Neural progenitor cell (in vitro differentiated cells): ENCODE measurements around the gene ARSA. TPM values are rescaled to one million over a fixed set of nuclear protein-coding genes. Genes with fewer than 3 reads are reported as not detected.
A peak's percentile ranks its signal among the peaks of the same experiment; 100 is the strongest.

ENCODE experiments used
- DNase-seq: peaks from one replicate; pipeline ENCODE4 v3.0.0-alpha.2; 2016; ENCODE audit warnings: low spot score
- H2AFZ ChIP-seq: fragments of 200-600 bp; sonication (generic); replicated peaks from 2 replicates; pipeline ENCODE4 v1.6.1; 2016; ENCODE audit warnings: antibody characterized with exemption
- H3F3A ChIP-seq: fragments of 200-600 bp; sonication (generic); 2 replicates; pipeline ENCODE4 v1.6.1; 2016; ENCODE audit warnings: antibody characterized with exemption, low read depth
- H3K27ac ChIP-seq: fragments of 200-600 bp; sonication (generic); 2 replicates; pipeline ENCODE4 v1.5.1; 2016; ENCODE audit warnings: mild to moderate bottlenecking
- H3K27me3 ChIP-seq: fragments of 200-600 bp; sonication (generic); 2 replicates; pipeline ENCODE4 v1.6.1; 2016; ENCODE audit warnings: mild to moderate bottlenecking, moderate library complexity
- H3K36me3 ChIP-seq: fragments of 200-600 bp; sonication (generic); 2 replicates; pipeline ENCODE4 v1.5.1; 2016
- H3K4me1 ChIP-seq: fragments of 200-600 bp; sonication (generic); 2 replicates; pipeline ENCODE4 v1.6.1; 2016; ENCODE audit warnings: mixed run types
- H3K4me2 ChIP-seq: fragments of 200-600 bp; sonication (generic); 2 replicates; pipeline ENCODE4 v1.6.1; 2016
- H3K4me3 ChIP-seq: fragments of 200-600 bp; sonication (generic); 2 replicates; pipeline ENCODE4 v1.5.1; 2016
- H3K79me2 ChIP-seq: fragments of 200-600 bp; sonication (generic); 2 replicates; pipeline ENCODE4 v1.6.1; 2016; ENCODE audit warnings: low read depth
- H3K9ac ChIP-seq: fragments of 200-600 bp; sonication (generic); 2 replicates; pipeline ENCODE4 v1.6.1; 2016
- H3K9me3 ChIP-seq: fragments of 200-600 bp; sonication (generic); 2 replicates; pipeline ENCODE4 v1.5.1; 2016; ENCODE audit warnings: low read depth
- H4K20me1 ChIP-seq: fragments of 200-600 bp; sonication (generic); 2 replicates; pipeline ENCODE4 v1.6.1; 2016; ENCODE audit warnings: low read depth
- H3K27ac Mint-ChIP-seq: 3 replicates; pipeline ENCODE4 v1.8.0; 2021; ENCODE audit warnings: mixed read lengths
- H3K27me3 Mint-ChIP-seq: 2 replicates; pipeline ENCODE4 v1.8.0; 2022; ENCODE audit warnings: low read depth, mild to moderate bottlenecking, inconsistent platforms, moderate library complexity, mixed read lengths; ENCODE audit not compliant: insufficient read depth
- H3K36me3 Mint-ChIP-seq: 3 replicates; pipeline ENCODE4 v1.8.0; 2021; ENCODE audit warnings: mixed read lengths
- H3K4me1 Mint-ChIP-seq: 3 replicates; pipeline ENCODE4 v1.8.0; 2021; ENCODE audit warnings: mixed read lengths
- H3K4me3 Mint-ChIP-seq: 3 replicates; pipeline ENCODE4 v1.8.0; 2021; ENCODE audit warnings: mild to moderate bottlenecking, moderate library complexity, mixed read lengths
- H3K9me3 Mint-ChIP-seq: 3 replicates; pipeline ENCODE4 v1.8.0; 2020; ENCODE audit warnings: mixed read lengths
- CTCF ChIP-seq: fragments of 200-600 bp; sonication (generic); IDR thresholded peaks from 2 replicates; pipeline ENCODE4 v1.5.1; 2017; ENCODE audit warnings: antibody characterized with exemption, mild to moderate bottlenecking
- EZH2 ChIP-seq: fragments of 200-600 bp; sonication (generic); IDR thresholded peaks from 2 replicates; pipeline ENCODE4 v1.6.1; 2017; ENCODE audit warnings: antibody characterized with exemption, mild to moderate bottlenecking, moderate library complexity
- EZH2phosphoT487 ChIP-seq: fragments of 200-600 bp; sonication (generic); IDR thresholded peaks from 2 replicates; pipeline ENCODE4 v1.6.1; 2017; ENCODE audit warnings: antibody characterized with exemption
- total RNA-seq: library from RNA; depleted of rRNA; stranded (reverse); fragments of >200 nt; gene quantifications from 2 replicates; pipeline ENCODE4 v1.2.3, GENCODE V29; 2015; ENCODE audit warnings: low replicate concordance

ARSA gene
- total RNA-seq: 4.2 and 18.4 TPM in 2 replicates

GRCh38 chr22:50627642-50628542, at the start of gene ARSA:
Gene ARSA (minus strand): TSS chr22:50628152. CDS start chr22:50627779, 373 bp downstream.
- Mint-ChIP-seq H3K9me3 (no peaks in the 10 kb centered on the region), H3K27ac (peak within 1 kb of the TSS; percentile 18), H3K4me3 (peak within 1 kb of the TSS; percentile 90), H3K4me1 (peaks cover 18% of the 10 kb centered on the region), H3K36me3 (no peaks in the 10 kb centered on the region), H3K27me3 (no peaks in the 10 kb centered on the region)
- H3K9ac ChIP-seq: no peak within 1 kb of the TSS
- H2AFZ ChIP-seq: peak within 1 kb of the TSS; percentile 88
- peak within 1 kb of the TSS; percentile 92 for H3K4me3 ChIP-seq
- H3K36me3 ChIP-seq: no peaks in the 10 kb centered on the region
- H3K4me2 ChIP-seq: peak within 1 kb of the TSS; percentile 97
- H4K20me1 ChIP-seq: peaks cover 4% of the 10 kb centered on the region
- H3K9me3 ChIP-seq: no peaks in the 10 kb centered on the region
- no peak within 1 kb of the TSS for H3K27ac ChIP-seq
- peak; percentile 95 for DNase-seq
- peaks cover 6% of the 10 kb centered on the region for H3K27me3 ChIP-seq
- TF ChIP-seq EZH2phosphoT487 (no peak), EZH2 (peak; percentile 56), CTCF (peak; percentile 46)
- H3K4me1 ChIP-seq: no peaks in the 10 kb centered on the region
- no peaks in the 10 kb centered on the region for H3K79me2 ChIP-seq
- H3F3A ChIP-seq: peaks cover 11% of the 10 kb centered on the region

GRCh38 chr22:50676661-50677492, 48.9 kb upstream of the ARSA start:
- no peaks in the 10 kb centered on the region for H3K79me2 ChIP-seq
- Mint-ChIP-seq H3K4me1 (peaks cover 24% of the 10 kb centered on the region), H3K36me3 (peaks cover 24% of the 10 kb centered on the region), H3K9me3 (peaks cover 2% of the 10 kb centered on the region), H3K4me3 (peak overlapping the region; percentile 48), H3K27ac (no peak overlapping the region), H3K27me3 (peaks cover 25% of the 10 kb centered on the region)
- DNase-seq: peak; percentile 1
- H3K27me3 ChIP-seq: peaks cover 28% of the 10 kb centered on the region
- no peak overlapping the region for H2AFZ ChIP-seq
- H4K20me1 ChIP-seq: peaks cover 10% of the 10 kb centered on the region
- no peak overlapping the region for H3K27ac ChIP-seq
- H3K9ac ChIP-seq: no peak overlapping the region
- no peaks in the 10 kb centered on the region for H3K9me3 ChIP-seq
- H3K4me2 ChIP-seq: no peak overlapping the region
- no peaks in the 10 kb centered on the region for H3K36me3 ChIP-seq
- H3K4me3 ChIP-seq: no peak overlapping the region
- H3F3A ChIP-seq: peaks cover 17% of the 10 kb centered on the region
- H3K4me1 ChIP-seq: peaks cover 6% of the 10 kb centered on the region
- no peak for TF ChIP-seq CTCF

- no peak overlapping the region for H2AFZ ChIP-seq
- no peaks in the 10 kb centered on the region for H3K79me2 ChIP-seq
- peaks cover 29% of the 10 kb centered on the region for H3K4me1 Mint-ChIP-seq
- H3K27ac Mint-ChIP-seq: no peak overlapping the region
- H3K9me3 ChIP-seq: no peaks in the 10 kb centered on the region
- peaks cover 10% of the 10 kb centered on the region for H4K20me1 ChIP-seq
- peaks cover 2% of the 10 kb centered on the region for H3K9me3 Mint-ChIP-seq
- no peak overlapping the region for H3K4me3 ChIP-seq
- H3K4me3 Mint-ChIP-seq: peak overlapping the region; percentile 89
- TF ChIP-seq CTCF (no peak), EZH2 (no peak), EZH2phosphoT487 (no peak)
- no peaks in the 10 kb centered on the region for H3K36me3 ChIP-seq
- H3K4me2 ChIP-seq: no peak overlapping the region
- H3F3A ChIP-seq: peaks cover 17% of the 10 kb centered on the region
- peaks cover 6% of the 10 kb centered on the region for H3K4me1 ChIP-seq
- H3K27me3 ChIP-seq: peaks cover 32% of the 10 kb centered on the region
- peaks cover 23% of the 10 kb centered on the region for H3K36me3 Mint-ChIP-seq
- H3K27ac ChIP-seq: no peak overlapping the region
- H3K27me3 Mint-ChIP-seq: peaks cover 25% of the 10 kb centered on the region
- no peak for DNase-seq
- no peak overlapping the region for H3K9ac ChIP-seq
These were observed 48.3 kb upstream of the ARSA start for GRCh38 chr22:50676180-50676636.
